ENCODE measurements around the gene VAMP2. TPM values are rescaled to one million over a fixed set of nuclear protein-coding genes. Genes with fewer than 3 reads are reported as not detected.

The VAMP2 gene
- total RNA-seq (2014; rRNA removed; shearing (Covaris generic)) = 7.3 and 10.5 TPM in 2 replicates

DNA sequence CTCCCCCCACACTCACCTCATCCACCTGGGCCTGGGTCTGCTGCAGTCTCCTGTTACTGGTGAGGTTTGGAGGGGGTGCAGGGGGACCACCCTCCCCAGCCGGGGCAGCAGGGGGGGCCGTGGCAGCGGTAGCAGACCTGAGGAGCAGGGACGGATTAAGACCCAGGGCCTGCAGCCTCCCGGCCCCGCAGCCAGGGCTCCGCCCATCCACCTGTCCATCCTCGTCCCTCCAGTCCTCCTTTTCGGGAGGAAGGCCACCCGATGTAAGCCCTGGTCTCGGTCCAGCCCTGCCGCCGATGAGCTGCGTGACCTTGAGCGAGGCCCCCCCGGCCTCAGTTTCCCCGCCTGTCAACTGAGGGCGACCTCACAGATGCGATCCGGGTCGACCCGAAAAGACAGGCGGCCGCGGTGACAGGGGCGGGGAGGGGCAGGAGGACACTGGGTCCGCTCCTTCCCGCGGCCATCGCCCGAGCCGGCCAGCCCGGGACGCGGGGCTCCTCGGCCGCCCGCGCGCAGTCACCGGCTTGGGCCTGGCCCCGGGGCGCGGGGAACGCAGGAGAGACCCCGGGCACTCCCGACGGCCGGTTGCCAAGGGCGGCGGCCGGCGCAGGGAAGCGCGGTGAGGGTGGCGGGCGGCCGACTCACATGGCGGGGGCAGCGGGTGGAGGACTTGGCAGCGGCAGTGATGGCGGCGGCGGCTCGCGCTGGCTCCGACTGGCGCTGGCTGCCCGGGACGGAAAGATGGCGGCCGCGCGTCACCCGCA, at the start of gene VAMP2:
TSS of gene VAMP2 (minus strand) at position 716 of the 764 bp plus-strand sequence. CDS start at position 647, 69 bp downstream.
- Histone ChIP-seq H3K4me3 (ENCODE audit: insufficient read depth, low read depth, low read length) (peak within 1 kb of the TSS; percentile 85), H3K36me3 (replicated peaks; ENCODE audit: control insufficient read depth, insufficient read depth, low read length) (peaks cover 10% of the 10 kb centered on the region), H3K27me3 (ENCODE audit: control insufficient read depth, insufficient read depth, low read length) (no peaks in the 10 kb centered on the region)
- peak; percentile 83 for DNase-seq

- Histone ChIP-seq H3K27me3 (ENCODE audit: control insufficient read depth, insufficient read depth, low read length) (no peaks in the 10 kb centered on the region), H3K36me3 (replicated peaks; ENCODE audit: control insufficient read depth, insufficient read depth, low read length) (peaks cover 14% of the 10 kb centered on the region), H3K4me3 (ENCODE audit: insufficient read depth, low read depth, low read length) (peak overlapping the region; percentile 95)
- no peak for DNase-seq
Observed at GRCh38 chr17:8210761-8211458, 48.2 kb upstream of the VAMP2 start.

GRCh38 chr17:8209907-8210760, 47.4 kb upstream of the VAMP2 start, which contains the start of gene AURKB:
TSS of gene AURKB (minus strand) at chr17:8210575. CDS start at chr17:8210224, 351 bp downstream.
- Histone ChIP-seq H3K27me3 (ENCODE audit: control insufficient read depth, insufficient read depth, low read length) (no peaks in the 10 kb centered on the region), H3K36me3 (replicated peaks; ENCODE audit: control insufficient read depth, insufficient read depth, low read length) (peaks cover 22% of the 10 kb centered on the region)

DNA sequence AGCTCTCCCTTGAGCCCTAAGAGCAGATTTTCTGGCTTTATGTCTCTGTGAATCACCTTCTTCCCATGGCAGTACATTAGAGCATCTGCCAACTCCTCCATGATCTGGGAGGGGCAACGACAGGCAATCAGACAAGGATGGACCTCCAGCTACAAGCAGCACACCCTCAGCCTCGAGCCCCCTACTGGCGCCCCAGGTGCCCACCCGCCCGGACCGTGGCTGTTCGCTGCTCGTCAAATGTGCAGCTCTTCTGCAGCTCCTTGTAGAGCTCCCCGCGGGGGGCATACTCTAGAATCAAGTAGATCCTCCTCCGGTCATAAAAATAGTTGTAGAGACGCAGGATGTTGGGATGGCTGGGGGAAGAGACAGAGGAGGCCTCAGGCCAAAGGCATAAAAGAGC, 43.8 kb upstream of the VAMP2 start:
- DNase-seq = no peak
- Histone ChIP-seq H3K27me3 (ENCODE audit: control insufficient read depth, insufficient read depth, low read length) (no peaks in the 10 kb centered on the region), H3K4me3 (ENCODE audit: insufficient read depth, low read depth, low read length) (no peak overlapping the region), H3K36me3 (replicated peaks; ENCODE audit: control insufficient read depth, insufficient read depth, low read length) (peaks cover 34% of the 10 kb centered on the region)

More at GRCh38 chr17:8209907-8210760, 47.4 kb upstream of the VAMP2 start, which contains the start of gene AURKB:
- peak; percentile 97 for DNase-seq
- peak within 1 kb of the TSS; percentile 95 for H3K4me3 ChIP-seq (ENCODE audit: insufficient read depth, low read depth, low read length)

GRCh38 chr17:8204761-8205555, 42.2 kb upstream of the VAMP2 start:
- peak; percentile 6 for DNase-seq
- no peak overlapping the region for H3K4me3 ChIP-seq (ENCODE audit: insufficient read depth, low read depth, low read length)

GRCh38 chr17:8192070-8192815, 29.5 kb upstream of the VAMP2 start:
- H3K4me3 ChIP-seq (ENCODE audit: insufficient read depth, low read depth, low read length) = peak overlapping the region; percentile 33

More at GRCh38 chr17:8204761-8205555, 42.2 kb upstream of the VAMP2 start:
- Histone ChIP-seq H3K27me3 (ENCODE audit: control insufficient read depth, insufficient read depth, low read length) (no peaks in the 10 kb centered on the region), H3K36me3 (replicated peaks; ENCODE audit: control insufficient read depth, insufficient read depth, low read length) (peaks cover 34% of the 10 kb centered on the region)

GRCh38 chr17:8190506-8190905, 27.8 kb upstream of the VAMP2 start:
- Histone ChIP-seq H3K36me3 (replicated peaks; ENCODE audit: control insufficient read depth, insufficient read depth, low read length) (no peaks in the 10 kb centered on the region), H3K27me3 (ENCODE audit: control insufficient read depth, insufficient read depth, low read length) (peaks cover 19% of the 10 kb centered on the region), H3K4me3 (ENCODE audit: insufficient read depth, low read depth, low read length) (peak overlapping the region; percentile 16; the same call in 1 of the 2 replicates)
- no peak for DNase-seq

More at GRCh38 chr17:8192070-8192815, 29.5 kb upstream of the VAMP2 start:
- Histone ChIP-seq H3K27me3 (ENCODE audit: control insufficient read depth, insufficient read depth, low read length) (peaks cover 19% of the 10 kb centered on the region), H3K36me3 (replicated peaks; ENCODE audit: control insufficient read depth, insufficient read depth, low read length) (no peaks in the 10 kb centered on the region)
- peak; percentile 91 for DNase-seq

GRCh38 chr17:8189711-8190477, 27.1 kb upstream of the VAMP2 start, which contains the start of gene BORCS6:
TSS of gene BORCS6 (minus strand) at chr17:8190180. CDS start at chr17:8190140, 40 bp downstream.
- Histone ChIP-seq H3K27me3 (ENCODE audit: control insufficient read depth, insufficient read depth, low read length) (peaks cover 19% of the 10 kb centered on the region), H3K36me3 (replicated peaks; ENCODE audit: control insufficient read depth, insufficient read depth, low read length) (no peaks in the 10 kb centered on the region), H3K4me3 (ENCODE audit: insufficient read depth, low read depth, low read length) (peak within 1 kb of the TSS; percentile 83)
- DNase-seq = peak; percentile 95

GRCh38 chr17:8189041-8189710, 26.4 kb upstream of the VAMP2 start:
- no peak for DNase-seq
- Histone ChIP-seq H3K27me3 (ENCODE audit: control insufficient read depth, insufficient read depth, low read length) (peaks cover 19% of the 10 kb centered on the region), H3K4me3 (ENCODE audit: insufficient read depth, low read depth, low read length) (peak overlapping the region; percentile 83), H3K36me3 (replicated peaks; ENCODE audit: control insufficient read depth, insufficient read depth, low read length) (no peaks in the 10 kb centered on the region)

- Histone ChIP-seq H3K4me3 (ENCODE audit: insufficient read depth, low read depth, low read length) (peak overlapping the region; percentile 83), H3K27me3 (ENCODE audit: control insufficient read depth, insufficient read depth, low read length) (peaks cover 19% of the 10 kb centered on the region), H3K36me3 (replicated peaks; ENCODE audit: control insufficient read depth, insufficient read depth, low read length) (no peaks in the 10 kb centered on the region)
- DNase-seq = peak; percentile 33
Observed at GRCh38 chr17:8188263-8188839, 25.6 kb upstream of the VAMP2 start.

GRCh38 chr17:8187517-8188262, 24.9 kb upstream of the VAMP2 start:
- Histone ChIP-seq H3K36me3 (replicated peaks; ENCODE audit: control insufficient read depth, insufficient read depth, low read length) (no peaks in the 10 kb centered on the region), H3K27me3 (ENCODE audit: control insufficient read depth, insufficient read depth, low read length) (peaks cover 19% of the 10 kb centered on the region), H3K4me3 (ENCODE audit: insufficient read depth, low read depth, low read length) (peak overlapping the region; percentile 94)
- peak; percentile 85 for DNase-seq

Measured in H7 (cell line).